SU-DHL-6 (cell line): Measurements from ENCODE around the gene GGA3.

Experiments
- CTCF ChIP-seq: fragments of 200-600 bp; sonication (generic); IDR thresholded peaks from one replicate; pipeline ENCODE4 v1.5.1; 2017; ENCODE audit warnings: antibody characterized with exemption, mild to moderate bottlenecking, low read length, moderate library complexity; ENCODE audit not compliant: insufficient read depth, poor library complexity, severe bottlenecking
- EZH2phosphoT487 ChIP-seq: fragments of 200-600 bp; sonication (generic), shearing (Covaris generic); conservative IDR thresholded peaks from 2 replicates; pipeline ENCODE4 v1.6.1; 2018; ENCODE audit warnings: mild to moderate bottlenecking, antibody characterized with exemption, low read length, moderate library complexity, mixed read lengths

GRCh38 chr17:75277664-75278071 is 16.3 kb upstream of the GGA3 start:
- no peak for TF ChIP-seq CTCF
- TF ChIP-seq EZH2phosphoT487, result no peak
